Measurements from ENCODE around the gene DLG2. TPM values are rescaled to one million over a fixed set of nuclear protein-coding genes. Genes with fewer than 3 reads are reported as not detected.
"Not testable (repeated sequence)": the region's sequence is repeated elsewhere in the genome, so short reads cannot be mapped to it uniquely, and the experiment has no call there.

The DLG2 gene
- polyA plus RNA-seq (2011; rRNA removed) (0.68 and 0.72 TPM in 2 replicates), polyA minus RNA-seq (2011; rRNA and poly(A)+ RNA removed) (2.0 and 3.3 TPM in 2 replicates)

DNA sequence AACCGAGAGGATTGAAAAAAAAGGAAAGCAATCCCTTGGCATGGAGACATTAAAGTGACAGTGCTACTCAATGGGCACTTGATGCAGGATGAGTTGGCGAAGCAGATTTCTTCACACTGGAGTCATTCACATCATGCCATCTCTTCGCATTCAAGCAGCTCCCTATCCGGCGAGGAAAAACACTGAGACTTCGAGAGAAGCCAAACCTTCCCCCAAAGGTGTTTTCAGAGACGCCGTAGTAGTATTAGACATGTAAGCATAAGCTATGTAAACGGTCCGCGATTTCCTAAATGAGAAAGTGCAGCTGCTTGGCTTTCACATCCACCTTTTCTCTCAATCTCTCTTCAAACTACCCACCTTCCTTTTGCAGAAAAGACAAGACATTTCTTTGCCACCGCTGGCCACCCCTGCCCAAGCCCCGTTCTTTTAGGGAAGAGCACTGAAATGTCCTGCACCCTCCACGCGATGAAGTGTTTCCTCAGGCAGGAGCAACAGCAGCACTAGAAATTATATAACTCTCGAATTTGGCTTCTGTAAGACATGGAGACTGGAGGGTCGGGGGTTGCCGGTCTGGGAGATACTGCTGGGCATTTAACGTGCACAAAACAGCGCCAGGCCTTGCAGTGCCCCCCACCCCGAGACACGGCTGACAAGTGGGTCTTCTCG lies at the start of gene DLG2:
Gene DLG2, minus strand, starts transcription at position 13 of the 666 bp plus-strand sequence.
- no peak for DNase-seq (ENCODE audit: low read depth, low spot score)
- CTCF ChIA-PET = interaction anchor here (1.5 kb wide), 2 partner anchors 36 to 228 kb away, joined by 3 to 5 read pairs; partner anchors contain the start of gene CCDC83

DNA sequence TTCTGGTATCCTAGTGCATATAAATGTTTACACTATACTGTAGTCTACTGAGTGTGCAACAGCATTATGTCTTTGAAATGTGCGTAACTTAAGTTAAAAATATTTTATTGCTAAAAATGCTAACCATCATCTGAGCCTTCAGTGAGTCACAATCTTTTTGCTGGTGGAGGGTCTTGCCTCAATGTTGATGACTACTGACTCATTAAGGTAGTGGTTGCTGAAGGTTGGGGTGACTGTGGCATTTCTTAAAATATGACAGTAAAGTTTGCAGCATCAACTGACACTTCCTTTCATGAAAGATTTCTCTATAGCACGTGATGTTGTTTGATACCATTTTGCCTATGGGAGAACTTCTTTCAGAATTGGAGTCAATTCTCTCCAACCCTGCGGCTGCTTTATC lies 46.2 kb upstream of the DLG2 start:
- TF ChIP-seq, protein P1, sequence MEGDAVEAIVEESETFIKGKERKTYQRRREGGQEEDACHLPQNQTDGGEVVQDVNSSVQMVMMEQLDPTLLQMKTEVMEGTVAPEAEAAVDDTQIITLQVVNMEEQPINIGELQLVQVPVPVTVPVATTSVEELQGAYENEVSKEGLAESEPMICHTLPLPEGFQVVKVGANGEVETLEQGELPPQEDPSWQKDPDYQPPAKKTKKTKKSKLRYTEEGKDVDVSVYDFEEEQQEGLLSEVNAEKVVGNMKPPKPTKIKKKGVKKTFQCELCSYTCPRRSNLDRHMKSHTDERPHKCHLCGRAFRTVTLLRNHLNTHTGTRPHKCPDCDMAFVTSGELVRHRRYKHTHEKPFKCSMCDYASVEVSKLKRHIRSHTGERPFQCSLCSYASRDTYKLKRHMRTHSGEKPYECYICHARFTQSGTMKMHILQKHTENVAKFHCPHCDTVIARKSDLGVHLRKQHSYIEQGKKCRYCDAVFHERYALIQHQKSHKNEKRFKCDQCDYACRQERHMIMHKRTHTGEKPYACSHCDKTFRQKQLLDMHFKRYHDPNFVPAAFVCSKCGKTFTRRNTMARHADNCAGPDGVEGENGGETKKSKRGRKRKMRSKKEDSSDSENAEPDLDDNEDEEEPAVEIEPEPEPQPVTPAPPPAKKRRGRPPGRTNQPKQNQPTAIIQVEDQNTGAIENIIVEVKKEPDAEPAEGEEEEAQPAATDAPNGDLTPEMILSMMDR (IDR thresholded peaks at IDR 0.05; ENCODE audit: low read depth, low read length) = no peak
- CTCF ChIA-PET = no interaction called here
- H3K4me3 ChIP-seq (ENCODE audit: low read depth, low read length) = no peak overlapping the region
- H3K27me3 ChIP-seq (ENCODE audit: control insufficient read depth, insufficient read depth, low read length) = no peaks in the 10 kb centered on the region
- POLR2A ChIA-PET = no interaction called here
- peaks cover 5% of the 10 kb centered on the region; the same call in 1 of the 2 replicates for H3K9me3 ChIP-seq (ENCODE audit: control insufficient read depth, insufficient read depth, low read length)
- DNase-seq (ENCODE audit: low read depth, low spot score) = no peak
- H3K27ac ChIP-seq (ENCODE audit: low read depth, low read length) = no peak overlapping the region

More for the DNA sequence above, at the start of gene DLG2:
- Histone ChIP-seq H3K27me3 (ENCODE audit: control insufficient read depth, insufficient read depth, low read length) (no peaks in the 10 kb centered on the region), H3K4me3 (ENCODE audit: low read depth, low read length) (peak within 1 kb of the TSS; percentile 72), H3K27ac (ENCODE audit: low read depth, low read length) (peak within 1 kb of the TSS; percentile 80), H3K9me3 (ENCODE audit: control insufficient read depth, insufficient read depth, low read length) (no peaks in the 10 kb centered on the region)
- POLR2A ChIA-PET = interaction anchor here (0.6 to 2.6 kb wide), 5 partner anchors 8 to 378 kb away, joined by 3 to 18 read pairs (median 4); partner anchors contain the start of gene TMEM126A
- TF ChIP-seq, protein P1 (IDR thresholded peaks at IDR 0.05; ENCODE audit: low read depth, low read length) = no peak

DNA sequence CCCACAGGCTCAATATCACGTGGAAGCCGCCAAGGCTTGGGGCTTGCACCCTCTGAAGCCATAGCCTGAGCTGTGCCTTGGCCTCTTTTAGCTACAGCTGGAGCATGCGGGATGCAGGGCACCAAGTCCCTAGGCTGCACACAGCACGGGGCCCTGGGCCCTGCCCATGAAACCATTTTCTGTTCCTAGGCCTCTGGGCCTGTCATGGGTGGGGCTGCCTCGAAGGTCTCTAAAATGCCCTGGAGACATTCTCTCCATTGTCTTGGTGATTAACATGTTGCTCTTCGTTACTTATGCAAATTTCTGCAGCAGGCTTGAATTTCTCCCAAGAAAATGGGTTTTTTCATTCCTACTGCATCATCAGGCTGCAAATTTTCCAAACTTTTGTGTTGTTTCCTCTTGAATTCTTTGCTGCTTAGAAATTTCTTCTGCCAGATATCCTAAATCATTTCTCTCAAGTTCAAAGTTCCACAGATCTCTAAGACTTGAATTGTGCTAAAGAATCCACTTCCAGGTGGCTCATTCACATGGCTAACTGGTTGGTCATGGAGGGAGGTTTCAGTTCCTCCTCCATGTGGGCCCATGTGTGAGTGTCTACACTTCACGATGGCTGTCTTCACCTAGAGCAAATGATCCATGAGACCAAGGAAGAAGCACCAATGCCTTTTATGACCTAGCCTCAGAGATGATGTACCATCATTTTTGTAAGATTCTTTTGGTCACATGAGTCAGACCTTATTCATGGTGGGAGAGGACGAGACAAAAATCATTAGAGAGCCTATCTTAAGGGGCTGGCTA lies 45.2 kb upstream of the DLG2 start:
- CTCF ChIA-PET = no interaction called here
- H3K4me3 ChIP-seq (ENCODE audit: low read depth, low read length) = no peak overlapping the region
- H3K27me3 ChIP-seq (ENCODE audit: control insufficient read depth, insufficient read depth, low read length) = no peaks in the 10 kb centered on the region
- no peak for DNase-seq (ENCODE audit: low read depth, low spot score)
- POLR2A ChIA-PET = no interaction called here
- H3K9me3 ChIP-seq (ENCODE audit: control insufficient read depth, insufficient read depth, low read length) = peaks cover 5% of the 10 kb centered on the region; the same call in 1 of the 2 replicates
- H3K27ac ChIP-seq (ENCODE audit: low read depth, low read length) = no peak overlapping the region
- TF ChIP-seq, protein P1 (IDR thresholded peaks at IDR 0.05; ENCODE audit: low read depth, low read length) = no peak

DNA sequence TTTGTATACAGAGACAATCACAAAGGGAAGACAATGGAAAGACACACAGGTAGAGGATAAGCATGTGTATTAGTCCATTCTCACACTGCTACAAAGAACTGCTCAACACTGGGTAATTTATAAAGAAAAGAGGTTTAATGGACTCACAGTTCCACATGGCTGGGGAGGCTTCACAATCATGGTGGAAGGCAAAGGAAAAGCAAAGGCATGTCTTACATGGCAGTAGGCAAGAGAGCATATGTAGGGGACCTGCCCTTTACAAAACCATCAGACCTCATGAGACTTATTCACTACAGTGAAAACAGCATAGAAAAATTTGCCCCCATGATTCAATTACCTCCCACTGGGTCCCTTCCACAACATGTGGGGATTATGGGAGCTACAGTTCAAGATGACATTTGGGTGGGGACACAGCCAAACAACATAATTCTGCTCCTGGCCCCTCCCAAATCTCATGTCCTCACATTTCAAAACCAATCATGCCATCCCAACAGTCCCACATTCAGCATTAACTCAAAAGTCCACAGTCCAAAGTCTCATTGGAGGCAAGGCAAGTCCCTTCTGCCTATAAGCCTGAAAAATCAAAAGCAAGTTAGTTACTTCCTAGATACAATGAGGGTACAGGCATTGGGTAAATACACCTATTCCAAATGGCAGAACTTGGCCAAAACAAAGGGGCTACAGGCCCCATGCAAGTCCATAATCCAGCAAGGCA lies 44.0 kb upstream of the DLG2 start:
- H3K27ac ChIP-seq (ENCODE audit: low read depth, low read length); H3K4me3 ChIP-seq (ENCODE audit: low read depth, low read length); CTCF ChIA-PET; POLR2A ChIA-PET; DNase-seq (ENCODE audit: low read depth, low spot score); H3K9me3 ChIP-seq (ENCODE audit: control insufficient read depth, insufficient read depth, low read length); H3K27me3 ChIP-seq (ENCODE audit: control insufficient read depth, insufficient read depth, low read length): not testable (repeated sequence)

DNA sequence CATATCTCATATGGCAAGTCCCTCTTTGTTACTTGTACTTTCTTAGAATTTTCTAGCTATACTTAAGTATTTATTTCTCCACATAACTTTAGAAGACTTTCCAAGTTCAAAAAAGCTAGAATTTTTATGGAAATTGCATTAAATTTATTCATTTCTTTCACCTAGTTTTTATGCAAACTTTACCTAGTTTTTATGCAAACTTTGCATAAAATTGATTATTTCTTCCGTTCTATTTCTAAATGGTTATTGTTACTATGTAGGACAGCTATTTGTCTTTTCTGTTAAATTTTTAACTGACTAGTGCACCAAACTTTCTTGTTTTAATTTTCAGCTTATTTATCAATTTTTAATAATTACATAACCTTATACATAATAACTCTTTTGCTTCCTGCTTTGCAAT lies 41.0 kb upstream of the DLG2 start:
- Histone ChIP-seq H3K27ac (ENCODE audit: low read depth, low read length) (no peak overlapping the region), H3K9me3 (ENCODE audit: control insufficient read depth, insufficient read depth, low read length) (peaks cover 7% of the 10 kb centered on the region; the same call in 1 of the 2 replicates), H3K27me3 (ENCODE audit: control insufficient read depth, insufficient read depth, low read length) (no peaks in the 10 kb centered on the region), H3K4me3 (ENCODE audit: low read depth, low read length) (no peak overlapping the region)
- POLR2A ChIA-PET = interaction anchor here (2.2 kb wide), 1 partner anchor 18 kb away, joined by 6 read pairs; the partner anchor contains the start of gene CCDC89
- DNase-seq (ENCODE audit: low read depth, low spot score) = no peak
- CTCF ChIA-PET = no interaction called here
- TF ChIP-seq, protein P1 (IDR thresholded peaks at IDR 0.05; ENCODE audit: low read depth, low read length) = no peak
